ENCODE results near the gene SOX14. TPM values are rescaled to one million over a fixed set of nuclear protein-coding genes. Genes with fewer than 3 reads are reported as not detected.

Gene SOX14
- total and polyA plus RNA-seq, 2 donors (not counting 1 experiment from before 2014, with no cell fraction given) = not detected

DNA sequence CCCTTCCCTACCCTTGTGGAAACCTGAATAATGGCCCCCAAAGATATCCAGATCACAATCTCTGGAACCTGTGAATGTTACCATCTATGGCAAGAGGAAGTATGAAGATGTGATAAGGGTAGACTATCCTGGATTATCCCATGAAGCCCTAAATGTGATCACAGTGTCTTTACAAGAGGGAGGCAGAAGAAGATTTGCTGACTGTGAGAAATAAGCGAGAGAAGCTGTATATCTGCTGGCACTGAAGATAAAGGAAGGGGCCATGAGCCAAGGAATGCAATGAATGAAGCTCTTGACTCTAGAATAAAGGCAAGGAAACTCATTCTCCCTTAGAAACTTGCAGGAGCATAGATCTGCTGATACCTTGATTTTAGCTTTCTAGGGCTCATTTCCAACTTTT is 39.1 kb downstream of the SOX14 start:
- H3K27ac Mint-ChIP-seq = no peak overlapping the region
- WGBS (ENCODE audit: insufficient coverage) = 86% methylated on average over 1 of the region's 1 CpG
- intact Hi-C loops (cut with micrococcal nuclease) = no loop called here

GRCh38 chr3:137807998-137808397 is 43.9 kb downstream of the SOX14 start:
- Mint-ChIP-seq H3K9me3 (ENCODE audit: insufficient read depth) (peaks cover 2% of the 10 kb centered on the region), H3K27ac (no peak overlapping the region), H3K4me3 (no peak overlapping the region), H3K27me3 (peaks cover 10% of the 10 kb centered on the region), H3K4me1 (no peaks in the 10 kb centered on the region)
- Histone ChIP-seq H3K36me3 (replicated peaks in 1 of 2; ENCODE audit: control extremely low read depth in 1 of 2, control insufficient read depth in 1 of 2, extremely low read depth in 1 of 2, insufficient read depth in 2 of 2, low read length in 1 of 2) (no peaks in the 10 kb centered on the region), H3K4me2 (replicated peaks; ENCODE audit: low read depth, low read length, poor library complexity, severe bottlenecking) (no peak overlapping the region), H3K27ac (ENCODE audit: low read length in 2 of 2) (no peak overlapping the region), H3K79me2 (ENCODE audit: control insufficient read depth, insufficient read depth, low read length) (no peaks in the 10 kb centered on the region), H3K9me3 (ENCODE audit: control extremely low read depth in 1 of 3, control insufficient read depth in 2 of 3, insufficient read depth in 1 of 3, low read length in 2 of 3) (no peaks in the 10 kb centered on the region), H3K4me1 (ENCODE audit: control insufficient read depth in 2 of 2, insufficient read depth in 2 of 2, low read length in 2 of 2) (no peaks in the 10 kb centered on the region), H3K9ac (ENCODE audit: low read length) (no peak overlapping the region), H3K27me3 (replicated peaks in 1 of 4; ENCODE audit: control extremely low read depth in 1 of 4, control insufficient read depth in 3 of 4, insufficient read depth in 4 of 4, low read length in 3 of 4) (no peaks in the 10 kb centered on the region), H3K4me3 (ENCODE audit: control extremely low read depth in 1 of 5, extremely low read depth in 1 of 5, insufficient read depth in 1 of 5, low read depth in 2 of 5, low read length in 4 of 5) (no peak overlapping the region), H4K20me1 (ENCODE audit: control insufficient read depth, insufficient read depth, low read length, poor library complexity, severe bottlenecking) (no peaks in the 10 kb centered on the region), H2AFZ (ENCODE audit: insufficient read depth, low read depth, low read length, poor library complexity, severe bottlenecking) (no peak overlapping the region)
- intact Hi-C loops (cut with micrococcal nuclease) = no loop called here
- ChIA-PET POLR2A (no interaction called here), CTCF (no interaction called here)
- TF ChIP-seq EZH2 (IDR thresholded peaks at IDR 0.05; ENCODE audit: borderline replicate concordance, insufficient read depth, low read depth, low read length, poor library complexity, severe bottlenecking) (no peak), CTCF (IDR thresholded peaks at IDR 0.05) (no peak)
- WGBS (ENCODE audit: insufficient coverage) = 36% methylated on average over 8 of the region's 9 CpGs
- DNase-seq (no peak), ATAC-seq (ENCODE audit: low read depth) (no peak)

More for the DNA sequence above, 39.1 kb downstream of the SOX14 start:
- ATAC-seq (ENCODE audit: low read depth) = no peak
- Histone ChIP-seq H3K4me2 (replicated peaks; ENCODE audit: low read depth, low read length, poor library complexity, severe bottlenecking) (no peak overlapping the region), H2AFZ (ENCODE audit: insufficient read depth, low read depth, low read length, poor library complexity, severe bottlenecking) (no peak overlapping the region), H3K27ac (ENCODE audit: low read length in 2 of 2) (no peak overlapping the region), H3K27me3 (replicated peaks in 1 of 4; ENCODE audit: control extremely low read depth in 1 of 4, control insufficient read depth in 3 of 4, insufficient read depth in 4 of 4, low read length in 3 of 4) (no peaks in the 10 kb centered on the region), H3K36me3 (replicated peaks in 1 of 2; ENCODE audit: control extremely low read depth in 1 of 2, control insufficient read depth in 1 of 2, extremely low read depth in 1 of 2, insufficient read depth in 2 of 2, low read length in 1 of 2) (no peaks in the 10 kb centered on the region), H3K9ac (ENCODE audit: low read length) (no peak overlapping the region), H4K20me1 (ENCODE audit: control insufficient read depth, insufficient read depth, low read length, poor library complexity, severe bottlenecking) (no peaks in the 10 kb centered on the region), H3K9me3 (ENCODE audit: control extremely low read depth in 1 of 3, control insufficient read depth in 2 of 3, insufficient read depth in 1 of 3, low read length in 2 of 3) (no peaks in the 10 kb centered on the region), H3K4me1 (ENCODE audit: control insufficient read depth in 2 of 2, insufficient read depth in 2 of 2, low read length in 2 of 2) (no peaks in the 10 kb centered on the region), H3K4me3 (ENCODE audit: control extremely low read depth in 1 of 5, extremely low read depth in 1 of 5, insufficient read depth in 1 of 5, low read depth in 2 of 5, low read length in 4 of 5) (no peak overlapping the region), H3K79me2 (ENCODE audit: control insufficient read depth, insufficient read depth, low read length) (no peaks in the 10 kb centered on the region)
- TF ChIP-seq EZH2 (IDR thresholded peaks at IDR 0.05; ENCODE audit: borderline replicate concordance, insufficient read depth, low read depth, low read length, poor library complexity, severe bottlenecking) = no peak
- CTCF ChIA-PET = no interaction called here
- DNase-seq = no peak
- peaks cover 3% of the 10 kb centered on the region for H3K9me3 Mint-ChIP-seq (ENCODE audit: insufficient read depth)
- POLR2A ChIA-PET = no interaction called here
- H3K27me3 Mint-ChIP-seq = no peaks in the 10 kb centered on the region
- H3K4me3 Mint-ChIP-seq = no peak overlapping the region
- no peaks in the 10 kb centered on the region for H3K4me1 Mint-ChIP-seq
